ENCODE data around the gene TACC3. TPM values are rescaled to one million over a fixed set of nuclear protein-coding genes. Genes with fewer than 3 reads are reported as not detected.

The TACC3 gene
- total and polyA plus RNA-seq, 2 of the 8 experiments (the other 6 are each of a cell fraction or from before 2014, with no cell fraction given): 73.8 to 148 TPM

DNA sequence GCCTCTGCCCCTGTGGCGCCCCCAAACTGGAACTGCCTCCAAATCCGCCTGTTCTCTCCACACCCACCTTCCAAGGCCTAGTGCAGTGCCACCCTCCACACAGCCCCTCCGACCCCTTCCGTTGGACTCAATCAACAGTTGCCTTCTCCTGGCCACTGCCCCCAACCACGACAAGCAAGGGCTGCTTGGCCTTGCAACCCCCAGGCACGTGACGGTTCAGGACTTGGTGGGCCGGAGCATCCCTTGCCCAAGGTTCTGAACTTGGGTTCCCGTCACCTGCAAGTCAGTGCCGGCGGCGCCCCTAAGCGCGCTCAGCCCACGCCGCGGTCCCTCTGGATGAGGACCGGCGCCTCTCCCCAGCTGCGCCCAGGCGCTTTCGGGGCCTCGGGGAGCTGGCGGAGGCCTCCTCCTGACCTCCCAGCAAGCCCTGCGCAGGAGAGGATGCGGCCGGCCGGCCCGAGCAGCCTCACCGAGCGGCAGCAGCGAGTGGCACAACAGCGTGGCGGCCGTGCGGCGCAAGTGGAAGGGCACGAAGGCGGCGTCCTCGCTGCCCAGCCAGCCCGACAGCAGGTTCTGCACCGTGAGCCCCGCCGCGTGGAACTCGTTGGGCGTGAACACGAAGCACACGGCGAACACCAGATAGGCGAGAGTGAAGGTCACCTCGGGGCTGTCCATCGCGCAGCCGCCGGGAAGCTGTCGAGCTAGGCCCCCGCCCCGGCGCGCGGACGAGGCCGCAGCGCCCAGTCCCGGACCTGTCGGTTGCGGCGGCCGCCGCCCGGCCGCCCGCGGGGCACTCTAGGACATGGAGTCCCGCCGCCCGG is 948 bp upstream of the TACC3 start (continued):
- TF ChIP-seq POU5F1 (IDR thresholded peaks at IDR 0.05; ENCODE audit: low read depth, low read length): no peak
- TF ChIP-seq BRCA1 (IDR thresholded peaks at IDR 0.05; ENCODE audit: low read depth, low read length): no peak
- no peak for TF ChIP-seq KDM1A (IDR thresholded peaks at IDR 0.05; ENCODE audit: borderline replicate concordance, low read length)
- TF ChIP-seq SAP30 (IDR thresholded peaks at IDR 0.05; ENCODE audit: insufficient read depth, insufficient replicate concordance, low read length): peak; percentile 62
- TF ChIP-seq HDAC2 (IDR thresholded peaks at IDR 0.05; ENCODE audit: borderline replicate concordance in 1 of 2, low read depth in 2 of 2, low read length in 2 of 2): peak in 1 of 2 experiments; percentile 38; a peak in 1 of 4 replicates
- no peak for TF ChIP-seq CHD7 (IDR thresholded peaks at IDR 0.05; ENCODE audit: insufficient replicate concordance, low read length)
- TF ChIP-seq, protein P1, sequence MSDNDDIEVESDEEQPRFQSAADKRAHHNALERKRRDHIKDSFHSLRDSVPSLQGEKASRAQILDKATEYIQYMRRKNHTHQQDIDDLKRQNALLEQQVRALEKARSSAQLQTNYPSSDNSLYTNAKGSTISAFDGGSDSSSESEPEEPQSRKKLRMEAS (IDR thresholded peaks at IDR 0.05): peak; percentile 66; the same call in 1 of the 2 replicates
- no peak for TF ChIP-seq TBP (IDR thresholded peaks at IDR 0.05; ENCODE audit: low read depth, low read length)
- TF ChIP-seq PHF8 (conservative IDR thresholded peaks at IDR 0.05; ENCODE audit: low read depth, low read length): peak; percentile 71
